GM12874 (cell line): ENCODE data around the gene HMOX1.

Experiments used
- TF ChIP-seq, protein P1 (sequence below): IDR thresholded peaks from 2 replicates; pipeline ENCODE4 v1.5.1; 2011; ENCODE audit warnings: low read depth, mild to moderate bottlenecking, control low read depth, low read length, moderate library complexity; ENCODE audit not compliant: insufficient read depth

The HMOX1 gene, protein sequence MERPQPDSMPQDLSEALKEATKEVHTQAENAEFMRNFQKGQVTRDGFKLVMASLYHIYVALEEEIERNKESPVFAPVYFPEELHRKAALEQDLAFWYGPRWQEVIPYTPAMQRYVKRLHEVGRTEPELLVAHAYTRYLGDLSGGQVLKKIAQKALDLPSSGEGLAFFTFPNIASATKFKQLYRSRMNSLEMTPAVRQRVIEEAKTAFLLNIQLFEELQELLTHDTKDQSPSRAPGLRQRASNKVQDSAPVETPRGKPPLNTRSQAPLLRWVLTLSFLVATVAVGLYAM

DNA sequence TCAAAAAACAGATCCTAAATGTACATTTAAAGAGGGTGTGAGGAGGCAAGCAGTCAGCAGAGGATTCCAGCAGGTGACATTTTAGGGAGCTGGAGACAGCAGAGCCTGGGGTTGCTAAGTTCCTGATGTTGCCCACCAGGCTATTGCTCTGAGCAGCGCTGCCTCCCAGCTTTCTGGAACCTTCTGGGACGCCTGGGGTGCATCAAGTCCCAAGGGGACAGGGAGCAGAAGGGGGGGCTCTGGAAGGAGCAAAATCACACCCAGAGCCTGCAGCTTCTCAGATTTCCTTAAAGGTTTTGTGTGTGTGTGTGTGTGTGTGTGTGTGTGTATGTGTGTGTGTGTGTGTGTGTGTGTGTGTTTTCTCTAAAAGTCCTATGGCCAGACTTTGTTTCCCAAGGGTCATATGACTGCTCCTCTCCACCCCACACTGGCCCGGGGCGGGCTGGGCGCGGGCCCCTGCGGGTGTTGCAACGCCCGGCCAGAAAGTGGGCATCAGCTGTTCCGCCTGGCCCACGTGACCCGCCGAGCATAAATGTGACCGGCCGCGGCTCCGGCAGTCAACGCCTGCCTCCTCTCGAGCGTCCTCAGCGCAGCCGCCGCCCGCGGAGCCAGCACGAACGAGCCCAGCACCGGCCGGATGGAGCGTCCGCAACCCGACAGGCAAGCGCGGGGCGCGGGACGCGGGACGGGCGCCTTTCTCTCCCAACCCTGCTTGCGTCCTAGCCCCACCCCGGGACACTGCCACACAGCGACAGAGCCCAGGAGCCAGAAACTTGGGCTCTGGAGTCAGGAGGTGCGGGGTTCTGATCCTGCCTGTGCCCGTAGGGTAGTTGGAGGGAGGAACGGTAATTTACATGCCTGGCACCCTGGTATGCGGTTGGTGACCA, at the start of gene HMOX1:
TSS of gene HMOX1 (plus strand) at position 560 of the 887 bp plus-strand sequence. CDS start at position 638, 78 bp downstream.
- TF ChIP-seq, protein P1, sequence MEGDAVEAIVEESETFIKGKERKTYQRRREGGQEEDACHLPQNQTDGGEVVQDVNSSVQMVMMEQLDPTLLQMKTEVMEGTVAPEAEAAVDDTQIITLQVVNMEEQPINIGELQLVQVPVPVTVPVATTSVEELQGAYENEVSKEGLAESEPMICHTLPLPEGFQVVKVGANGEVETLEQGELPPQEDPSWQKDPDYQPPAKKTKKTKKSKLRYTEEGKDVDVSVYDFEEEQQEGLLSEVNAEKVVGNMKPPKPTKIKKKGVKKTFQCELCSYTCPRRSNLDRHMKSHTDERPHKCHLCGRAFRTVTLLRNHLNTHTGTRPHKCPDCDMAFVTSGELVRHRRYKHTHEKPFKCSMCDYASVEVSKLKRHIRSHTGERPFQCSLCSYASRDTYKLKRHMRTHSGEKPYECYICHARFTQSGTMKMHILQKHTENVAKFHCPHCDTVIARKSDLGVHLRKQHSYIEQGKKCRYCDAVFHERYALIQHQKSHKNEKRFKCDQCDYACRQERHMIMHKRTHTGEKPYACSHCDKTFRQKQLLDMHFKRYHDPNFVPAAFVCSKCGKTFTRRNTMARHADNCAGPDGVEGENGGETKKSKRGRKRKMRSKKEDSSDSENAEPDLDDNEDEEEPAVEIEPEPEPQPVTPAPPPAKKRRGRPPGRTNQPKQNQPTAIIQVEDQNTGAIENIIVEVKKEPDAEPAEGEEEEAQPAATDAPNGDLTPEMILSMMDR: 0 out of 2 replicates have a peak, but pooled peaks have one; percentile 15

DNA sequence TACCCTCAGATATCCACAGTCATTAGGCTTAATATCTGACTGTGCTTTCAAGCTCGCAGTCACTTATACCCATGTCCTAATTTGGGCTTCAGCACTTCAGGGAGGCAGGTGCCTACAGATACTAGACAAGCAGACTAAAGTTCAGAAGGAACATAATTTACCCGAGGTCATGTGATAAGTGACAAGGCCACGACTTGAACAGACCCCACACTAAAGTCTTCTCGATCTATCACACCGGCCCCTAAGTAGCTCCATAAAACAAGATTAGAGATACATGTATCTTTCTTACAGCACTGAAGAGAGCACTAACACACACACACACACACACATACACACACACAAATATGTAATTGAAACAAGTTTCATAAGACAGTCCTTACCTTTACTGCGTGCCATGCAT, 48.6 kb upstream of the HMOX1 start:
- TF ChIP-seq, protein P1: no peak

DNA sequence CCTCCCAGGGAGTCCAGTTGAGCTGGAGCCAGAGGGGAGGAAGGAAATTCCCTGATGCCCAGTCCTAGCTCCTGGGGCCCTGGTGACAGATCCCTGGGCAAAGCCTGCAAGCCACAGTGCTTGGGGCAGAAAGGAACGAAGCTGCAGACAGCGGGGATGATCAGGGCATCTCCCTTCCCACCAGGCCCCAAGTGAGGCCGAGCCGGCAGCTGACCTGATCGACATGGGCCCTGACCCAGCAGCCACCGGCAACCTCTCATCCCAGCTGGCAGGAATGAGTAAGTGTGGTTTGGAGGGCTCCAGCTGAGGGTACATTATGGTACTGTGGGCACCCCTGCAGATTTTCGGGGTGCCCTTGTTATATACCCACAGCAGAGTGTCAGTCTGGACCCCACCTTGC, 47.7 kb upstream of the HMOX1 start:
- TF ChIP-seq, protein P1: no peak

DNA sequence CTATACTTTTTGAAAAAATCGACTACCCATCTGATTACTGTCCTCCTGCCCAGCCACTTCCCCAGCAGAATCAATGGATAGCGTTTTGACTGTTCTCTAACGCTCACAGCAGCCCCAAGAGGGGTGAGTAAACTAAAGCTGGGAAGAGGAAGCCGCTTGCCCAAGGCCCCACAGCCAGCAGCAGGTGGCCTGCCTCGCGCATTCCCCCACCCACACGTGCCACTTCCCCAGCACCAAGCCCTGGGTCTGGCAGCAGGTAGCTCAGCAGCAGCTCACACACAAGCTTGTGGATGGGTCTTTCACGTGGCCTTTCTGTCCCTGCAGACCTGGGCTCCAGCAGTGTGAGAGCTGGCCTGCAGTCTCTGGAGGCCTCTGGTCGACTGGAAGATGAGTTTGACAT, 46.9 kb upstream of the HMOX1 start:
- TF ChIP-seq, protein P1: no peak

DNA sequence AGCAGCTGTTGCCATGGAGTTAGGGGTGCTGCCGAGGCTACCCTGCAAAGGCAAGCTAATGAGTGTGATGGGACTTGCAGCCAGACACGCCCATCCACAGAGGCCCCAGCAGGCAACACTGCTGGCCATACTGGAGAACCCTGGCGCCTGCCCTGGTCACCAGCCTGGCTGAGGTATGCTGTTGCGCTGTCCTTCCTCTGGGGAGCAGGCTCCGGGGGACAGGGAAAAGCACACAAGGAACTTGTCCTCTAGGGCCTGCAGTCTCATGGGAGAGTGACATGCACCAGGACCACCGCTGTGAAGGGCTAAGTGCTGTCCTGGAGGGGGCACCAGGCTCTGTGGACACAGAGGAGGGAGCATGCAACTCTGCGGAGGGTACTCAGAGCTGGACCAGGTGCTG, 45.4 kb upstream of the HMOX1 start:
- TF ChIP-seq, protein P1: no peak

DNA sequence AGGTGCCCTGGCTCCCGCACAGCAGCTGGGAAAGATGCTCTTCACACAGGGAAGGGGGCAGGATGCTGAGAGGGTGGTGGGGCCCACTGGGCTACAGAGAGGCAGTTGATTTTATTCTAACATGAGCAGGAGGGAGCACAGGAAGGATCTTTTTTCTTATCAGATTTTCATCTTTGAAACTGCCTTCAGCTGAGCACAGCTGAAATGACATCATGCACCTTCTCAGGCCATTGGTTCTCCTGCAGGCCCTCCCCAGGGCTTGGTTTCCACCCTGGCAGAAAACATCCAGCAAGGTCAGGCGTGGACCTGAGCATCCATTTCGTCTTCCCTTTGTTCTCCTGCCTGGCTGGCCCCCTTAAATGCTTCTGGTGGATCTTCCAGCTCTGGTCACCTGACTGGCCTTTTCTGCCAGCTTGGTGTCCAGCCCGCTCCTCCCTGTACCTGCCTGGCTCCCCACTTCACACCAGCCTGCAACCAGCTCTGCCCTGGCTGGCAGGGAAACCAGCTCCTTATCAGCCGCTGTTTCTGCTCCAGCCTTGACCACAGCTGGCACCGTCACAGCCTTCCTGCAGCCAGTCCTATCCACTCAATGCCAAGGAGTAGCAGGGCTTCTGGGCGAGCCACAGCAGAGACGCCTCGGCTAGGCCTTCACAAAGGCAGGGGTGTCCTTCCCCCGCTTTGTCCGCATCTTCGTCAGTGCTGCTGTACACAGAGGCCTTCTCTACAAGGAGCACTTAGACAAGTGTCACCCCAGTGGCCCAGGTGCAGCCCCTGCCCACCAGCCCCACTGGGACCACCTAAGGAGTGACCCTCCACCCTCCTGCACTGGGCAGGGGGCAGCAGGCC, 44.7 kb upstream of the HMOX1 start:
- TF ChIP-seq, protein P1: no peak

DNA sequence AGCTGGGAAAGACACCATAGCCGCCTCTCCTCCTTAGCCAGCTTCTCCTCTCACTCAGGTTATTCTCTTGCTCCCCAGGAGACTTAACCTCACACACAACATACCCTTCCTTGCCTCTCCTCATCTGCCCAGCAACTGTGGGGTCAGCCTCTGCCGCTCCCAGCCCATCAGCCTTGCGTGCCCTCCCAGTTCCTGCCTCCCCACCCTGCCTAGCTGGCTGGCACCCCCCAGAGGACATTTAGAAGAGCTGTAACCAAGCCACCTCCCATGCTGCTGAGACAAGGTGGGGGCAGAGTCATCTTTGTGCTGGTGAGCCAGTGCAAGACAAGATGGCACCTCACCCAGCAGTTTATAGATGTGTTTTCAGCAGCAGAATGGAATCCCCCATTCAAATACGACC, 43.0 kb upstream of the HMOX1 start:
- TF ChIP-seq, protein P1: peak; percentile 35; the same call in 1 of the 2 replicates
